Measurements from ENCODE around the gene TMEM91.
"Not testable (repeated sequence)": the region's sequence is repeated elsewhere in the genome, so short reads cannot be mapped to it uniquely, and the experiment has no call there.

TMEM91 gene

DNA sequence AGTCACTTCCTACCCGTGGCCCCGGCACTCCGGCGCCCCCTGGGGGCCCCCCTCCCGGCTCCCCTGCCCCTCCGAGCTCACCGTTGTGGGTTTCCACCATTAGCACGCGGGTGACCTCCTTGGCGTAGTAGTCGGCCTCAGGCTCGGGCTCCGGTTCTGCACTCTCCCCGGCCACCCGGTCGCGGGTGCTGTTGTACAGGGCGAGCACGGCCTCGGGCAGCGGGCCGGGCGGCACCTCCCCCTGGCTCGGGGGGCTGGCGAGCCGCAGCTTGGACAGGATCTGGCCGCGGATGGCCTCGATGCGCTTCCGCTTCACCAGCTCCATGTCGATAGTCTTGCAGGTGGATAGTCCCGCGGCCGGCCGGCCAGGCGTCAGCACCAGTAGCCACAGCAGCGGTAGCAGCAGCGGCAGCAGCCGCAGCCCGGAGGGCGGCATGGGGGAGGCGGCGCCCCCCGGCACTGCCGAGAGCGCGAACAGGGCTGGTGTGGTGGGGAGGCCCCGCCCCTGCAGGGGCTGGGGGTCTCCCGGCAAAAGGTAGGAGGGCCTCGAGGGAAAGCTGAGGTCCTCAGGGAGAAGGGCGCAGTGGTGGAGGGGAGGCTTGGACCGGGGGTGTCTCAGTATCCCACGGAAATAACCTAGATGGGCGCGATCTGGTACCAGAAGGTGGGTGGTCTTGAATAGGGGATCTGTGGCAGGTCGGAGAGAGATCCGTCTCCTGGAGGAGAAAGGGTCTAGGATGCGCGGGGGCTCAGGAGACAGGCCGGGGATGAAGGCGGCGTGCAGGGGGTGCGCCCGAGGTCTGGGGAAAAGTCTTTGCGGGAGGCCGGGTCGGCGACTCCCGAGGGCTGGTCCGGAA is 23.5 kb upstream of the TMEM91 start:
- peak; percentile 53 to 60 for DNase-seq (ENCODE audit: extremely low read depth in 1 of 2, low read depth in 1 of 2)

DNA sequence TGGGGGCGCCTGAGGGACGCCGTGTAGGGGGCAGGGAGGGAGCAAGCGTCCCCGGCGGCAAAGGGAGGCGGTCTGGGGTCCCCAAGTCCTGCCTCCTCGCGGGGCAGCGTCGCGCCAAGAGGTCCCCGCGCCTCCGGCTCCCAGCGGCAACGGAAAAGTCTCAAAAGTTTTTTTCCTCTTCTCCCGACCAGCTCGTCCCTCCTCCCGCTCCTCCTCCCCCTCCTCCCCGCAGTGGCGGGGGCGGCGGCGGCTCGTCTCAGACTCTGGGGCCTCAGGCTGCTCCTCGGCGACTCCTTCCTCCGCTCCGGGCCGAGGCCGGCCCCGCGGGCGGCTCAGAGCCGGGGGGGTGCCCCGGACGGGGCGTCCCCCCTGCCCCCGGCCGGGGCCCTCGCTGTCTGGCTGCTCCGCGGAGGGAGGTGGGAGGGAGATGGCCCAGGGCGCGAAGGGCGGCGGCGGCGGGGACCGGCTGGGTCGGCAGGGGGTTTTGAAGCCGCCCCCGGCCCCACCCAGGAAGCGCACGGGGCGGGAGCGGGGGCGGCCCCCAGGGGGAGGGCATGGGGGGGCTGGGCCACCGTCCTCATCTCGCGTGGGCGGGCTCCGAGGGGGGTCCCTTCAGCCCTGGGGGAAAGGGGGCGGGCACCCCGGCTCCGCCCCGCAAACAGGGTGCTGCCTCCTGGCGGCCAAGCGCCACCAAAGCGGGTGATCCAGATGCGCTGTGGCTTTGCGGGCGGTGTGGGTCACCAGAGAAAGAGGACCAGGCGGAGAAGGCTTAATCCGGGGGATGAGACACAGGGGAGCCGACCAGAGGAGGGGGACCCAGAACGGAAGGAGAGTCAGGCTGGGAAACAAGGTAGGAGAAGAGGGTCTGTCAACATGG is 22.6 kb upstream of the TMEM91 start, which contains the start of gene TGFB1:
TGFB1 (minus strand) TSS at position 457 of the 877 bp plus-strand sequence. CDS start 878 bp downstream, outside the sequence.
- DNase-seq (ENCODE audit: extremely low read depth in 1 of 2, low read depth in 1 of 2) = peak; percentile 84 to 86

DNA sequence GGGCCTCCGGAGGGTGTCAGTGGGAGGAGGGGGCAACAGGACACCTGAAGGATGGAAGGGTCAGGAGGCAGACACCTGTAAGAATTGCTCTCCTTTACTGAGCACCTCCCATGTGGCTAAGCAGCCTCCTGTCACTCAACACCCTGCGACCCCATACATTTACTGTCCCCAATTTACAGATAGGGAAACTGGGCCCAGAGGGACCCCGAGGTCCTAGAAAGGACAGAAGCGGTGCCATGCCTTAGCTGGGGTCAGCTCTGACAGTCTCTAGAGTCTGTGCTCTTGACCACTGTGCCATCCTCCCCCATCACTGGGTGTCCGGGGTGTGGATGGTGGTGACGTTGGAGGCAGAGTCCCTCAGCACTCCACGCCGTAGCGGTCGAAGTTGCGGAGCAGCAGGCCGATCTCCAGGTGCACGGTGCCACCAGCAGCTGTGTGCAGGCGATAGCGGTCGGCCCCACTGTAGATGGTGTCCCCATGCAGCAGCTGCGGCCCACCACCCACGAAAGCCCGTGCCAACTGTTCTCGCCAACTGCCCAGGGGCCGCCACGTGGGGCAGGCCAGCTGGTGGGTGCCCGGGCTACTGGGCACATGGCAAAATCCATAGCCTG is 21.9 kb upstream of the TMEM91 start:
- DNase-seq (ENCODE audit: extremely low read depth in 1 of 2, low read depth in 1 of 2) = no peak

DNA sequence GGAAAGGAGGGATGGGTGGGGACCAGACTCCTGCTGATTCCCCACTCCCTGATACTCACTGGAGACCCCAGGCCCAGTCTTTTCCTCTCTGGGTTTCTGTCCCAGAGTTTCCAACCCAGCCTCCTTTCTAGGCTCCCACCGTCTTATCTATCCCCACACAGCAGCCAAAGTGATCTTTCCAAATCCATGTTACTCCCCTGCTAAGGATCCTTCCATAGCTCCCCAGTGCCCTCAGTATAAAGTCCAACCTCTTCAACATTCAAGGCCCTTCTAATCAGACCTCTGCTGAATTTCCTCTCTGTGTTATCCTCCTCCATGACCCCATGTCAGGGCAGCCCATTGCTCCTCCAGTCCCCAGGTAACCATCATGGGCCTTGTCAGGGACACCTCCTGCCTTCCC is 21.3 kb upstream of the TMEM91 start:
- DNase-seq (ENCODE audit: extremely low read depth in 1 of 2, low read depth in 1 of 2) = no peak

DNA sequence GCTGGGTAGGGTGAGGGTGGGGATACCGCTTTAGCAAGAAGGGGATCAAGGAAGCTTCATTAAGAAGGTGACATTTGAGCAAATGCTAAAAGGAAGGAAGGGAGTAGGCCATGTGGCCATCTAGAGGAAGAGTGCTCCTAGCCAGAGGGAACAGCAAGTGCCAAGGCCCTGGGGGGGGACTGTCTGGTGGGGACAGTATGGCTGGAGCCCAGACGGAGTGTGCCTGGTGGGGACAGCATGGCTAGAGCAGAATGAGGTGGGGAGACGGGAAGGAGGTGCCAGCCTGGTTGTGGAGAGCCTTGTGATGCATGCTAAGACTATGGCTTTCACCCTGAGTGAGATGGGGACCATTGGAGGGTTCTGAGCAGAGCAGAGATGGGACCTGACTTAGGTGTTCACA is 20.5 kb upstream of the TMEM91 start:
- no peak for DNase-seq (ENCODE audit: extremely low read depth in 1 of 2, low read depth in 1 of 2)

DNA sequence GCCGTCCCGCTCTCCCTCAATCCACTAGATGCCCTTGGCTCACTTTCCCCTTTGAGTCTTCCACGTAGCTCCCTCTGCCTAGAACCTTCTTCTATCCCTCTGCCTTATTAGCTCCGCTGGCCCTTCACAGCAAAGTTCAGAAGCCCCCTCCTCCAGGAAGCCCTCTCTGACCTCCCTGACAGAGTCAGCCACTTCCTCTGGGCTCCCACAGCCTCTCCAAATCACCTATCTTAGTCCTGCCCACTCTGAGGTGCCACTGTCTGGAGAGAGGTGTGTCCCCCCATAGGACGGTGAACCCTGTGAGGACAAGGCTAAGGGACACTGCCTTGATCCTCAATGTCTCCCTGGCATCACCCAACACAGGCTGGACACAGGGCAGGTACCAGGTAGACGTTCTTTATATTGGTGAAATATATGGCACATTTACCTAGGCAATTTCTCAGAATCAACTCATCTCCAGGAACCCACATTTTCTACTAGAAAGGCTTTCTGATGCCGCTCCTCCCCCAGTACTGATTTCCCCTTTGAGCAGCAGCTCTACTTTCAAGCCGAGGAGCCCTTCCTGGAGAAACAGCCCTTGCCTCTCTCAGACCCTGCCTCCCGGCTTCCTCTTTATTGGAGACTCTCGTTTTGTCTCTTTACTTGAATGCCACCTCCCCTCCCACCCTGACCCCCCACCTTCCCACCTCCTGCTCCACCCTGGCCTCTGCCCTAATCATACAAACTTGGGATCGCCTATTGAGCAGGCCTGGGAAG is 19.2 kb upstream of the TMEM91 start:
- DNase-seq (ENCODE audit: extremely low read depth in 1 of 2, low read depth in 1 of 2) = no peak

DNA sequence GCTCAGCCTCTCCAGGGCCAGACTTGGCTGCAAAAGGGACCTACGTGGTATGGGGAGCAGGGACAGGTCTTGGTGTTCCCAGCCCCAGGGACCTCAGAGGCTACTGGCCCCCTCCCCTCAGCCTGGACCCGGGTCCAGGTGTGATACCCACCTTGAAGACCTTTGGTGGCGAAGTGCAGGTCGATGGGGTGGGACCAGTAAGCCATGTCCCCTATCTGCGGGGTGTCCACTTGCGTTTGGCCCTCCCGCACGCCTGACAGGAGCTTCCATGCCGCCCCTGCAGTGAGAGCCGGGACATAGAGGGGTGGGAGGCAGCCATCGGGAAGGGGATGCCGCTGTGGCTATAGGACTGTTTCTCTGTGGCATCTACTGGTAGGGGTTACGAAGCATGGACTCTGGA is 18.6 kb upstream of the TMEM91 start:
- DNase-seq (ENCODE audit: extremely low read depth in 1 of 2, low read depth in 1 of 2) = no peak

DNA sequence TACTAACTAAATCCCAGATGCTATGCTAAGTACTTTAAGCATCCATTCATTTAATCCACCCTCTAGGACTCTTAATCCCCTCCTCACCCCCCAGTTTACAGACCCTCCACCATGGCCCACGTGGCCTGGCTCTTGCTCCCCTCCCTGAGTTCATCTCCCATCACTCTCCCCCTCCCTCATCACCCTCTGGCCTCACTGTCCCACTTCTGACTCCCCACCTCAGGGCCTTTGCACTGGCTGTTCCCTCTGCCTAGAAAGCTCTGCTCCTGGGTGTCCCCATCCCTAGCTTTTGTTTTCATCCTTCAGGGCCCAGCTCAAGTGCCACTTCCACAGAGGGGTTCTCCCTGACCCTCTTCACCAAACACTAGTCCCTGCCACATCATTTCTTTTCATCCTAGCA is 16.6 kb upstream of the TMEM91 start:
- no peak for DNase-seq (ENCODE audit: extremely low read depth in 1 of 2, low read depth in 1 of 2)

DNA sequence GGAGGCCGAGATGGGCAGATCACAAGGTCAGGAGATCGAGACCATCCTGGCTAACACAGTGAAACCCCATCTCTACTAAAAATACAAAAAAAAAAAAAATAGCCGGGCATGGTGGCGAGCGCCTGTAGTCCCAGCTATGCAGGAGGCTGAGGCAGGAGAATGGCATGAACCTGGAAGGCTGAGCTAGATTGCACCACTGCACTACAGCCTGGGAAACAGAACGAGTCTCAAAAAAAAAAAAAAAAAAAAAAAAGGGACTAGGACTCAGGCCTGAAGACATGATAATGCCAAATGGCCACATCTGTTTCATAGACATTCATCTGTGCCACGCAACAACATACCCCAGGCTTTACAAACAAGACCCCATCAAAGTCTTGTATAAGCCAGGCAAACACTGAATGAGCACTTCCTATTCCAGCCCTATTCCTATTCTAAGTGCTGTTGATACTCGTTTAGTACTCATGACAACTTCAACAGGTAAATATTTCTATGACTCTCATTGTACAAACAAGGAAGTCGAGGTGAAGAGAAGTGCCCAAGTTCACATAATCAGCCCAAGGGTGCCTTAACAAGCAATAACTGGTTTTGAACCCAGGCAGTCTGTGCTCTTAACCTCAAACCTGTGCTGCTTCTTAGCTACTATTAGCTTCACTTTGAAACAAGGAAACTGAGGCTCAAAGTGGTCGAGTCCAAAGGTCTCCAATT is 14.0 kb upstream of the TMEM91 start:
- no peak for DNase-seq (ENCODE audit: extremely low read depth in 1 of 2, low read depth in 1 of 2)

DNA sequence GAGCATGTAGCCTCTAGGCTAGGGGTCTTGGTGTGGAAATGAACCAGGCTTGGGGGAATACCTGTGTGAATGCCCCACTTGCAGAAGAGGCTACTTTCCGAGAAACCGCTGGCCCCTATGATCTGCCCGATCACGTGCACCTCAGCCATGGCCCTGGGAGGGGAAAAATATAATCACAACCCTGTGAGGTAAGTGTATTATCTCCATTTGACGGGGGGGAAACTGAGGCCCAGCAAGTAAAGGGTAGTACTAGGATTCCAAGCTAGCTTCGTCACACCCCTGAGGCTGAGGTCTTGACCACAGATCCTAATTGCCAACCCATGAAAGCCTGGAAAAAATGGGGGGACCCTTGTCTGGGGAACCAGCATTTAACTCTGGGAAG is 13.0 kb upstream of the TMEM91 start:
- DNase-seq (ENCODE audit: extremely low read depth in 1 of 2, low read depth in 1 of 2) = no peak

DNA sequence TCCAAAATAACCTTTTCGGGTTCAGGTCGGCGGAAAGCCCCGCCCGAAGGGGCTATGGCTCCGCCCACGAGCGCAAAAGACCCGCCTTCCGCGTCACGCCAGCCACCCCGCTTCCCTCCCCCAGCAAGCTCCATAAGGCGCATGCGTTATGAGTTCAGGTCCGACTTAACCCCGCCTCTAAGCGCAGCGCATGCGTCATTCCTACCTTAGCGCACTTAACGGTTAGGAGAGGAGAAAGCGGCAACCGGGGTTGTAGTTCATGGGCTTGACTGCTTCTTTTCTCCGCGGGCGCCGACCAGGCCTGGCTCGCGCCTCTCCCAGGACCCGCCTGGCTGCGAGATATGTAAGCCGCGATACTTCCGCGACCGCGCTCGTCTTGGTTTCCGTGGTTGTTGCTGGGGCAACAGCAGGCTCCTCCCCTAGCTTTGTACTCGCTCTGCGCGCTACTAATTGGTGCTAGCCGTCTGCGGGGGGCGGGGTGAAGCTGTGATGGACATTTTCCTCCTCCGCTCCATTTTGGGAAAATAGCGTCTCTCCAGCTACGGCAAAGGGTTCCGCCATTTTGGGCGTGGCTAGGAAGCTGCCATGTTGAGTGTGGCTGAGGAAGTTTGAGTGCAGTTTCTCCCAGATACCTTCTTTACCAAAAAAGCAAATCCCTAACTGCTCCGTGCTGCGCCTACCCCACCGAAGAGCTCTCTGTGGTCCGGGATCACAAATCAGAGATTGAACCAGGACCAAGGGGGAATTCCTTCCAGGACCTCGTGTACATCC is 12.4 kb upstream of the TMEM91 start, which contains the start of gene B9D2:
B9D2 (minus strand) TSS at position 397 of the 771 bp plus-strand sequence. CDS start 630 bp downstream, outside the sequence.
- DNase-seq (ENCODE audit: extremely low read depth in 1 of 2, low read depth in 1 of 2) = peak; percentile 86 to 97

DNA sequence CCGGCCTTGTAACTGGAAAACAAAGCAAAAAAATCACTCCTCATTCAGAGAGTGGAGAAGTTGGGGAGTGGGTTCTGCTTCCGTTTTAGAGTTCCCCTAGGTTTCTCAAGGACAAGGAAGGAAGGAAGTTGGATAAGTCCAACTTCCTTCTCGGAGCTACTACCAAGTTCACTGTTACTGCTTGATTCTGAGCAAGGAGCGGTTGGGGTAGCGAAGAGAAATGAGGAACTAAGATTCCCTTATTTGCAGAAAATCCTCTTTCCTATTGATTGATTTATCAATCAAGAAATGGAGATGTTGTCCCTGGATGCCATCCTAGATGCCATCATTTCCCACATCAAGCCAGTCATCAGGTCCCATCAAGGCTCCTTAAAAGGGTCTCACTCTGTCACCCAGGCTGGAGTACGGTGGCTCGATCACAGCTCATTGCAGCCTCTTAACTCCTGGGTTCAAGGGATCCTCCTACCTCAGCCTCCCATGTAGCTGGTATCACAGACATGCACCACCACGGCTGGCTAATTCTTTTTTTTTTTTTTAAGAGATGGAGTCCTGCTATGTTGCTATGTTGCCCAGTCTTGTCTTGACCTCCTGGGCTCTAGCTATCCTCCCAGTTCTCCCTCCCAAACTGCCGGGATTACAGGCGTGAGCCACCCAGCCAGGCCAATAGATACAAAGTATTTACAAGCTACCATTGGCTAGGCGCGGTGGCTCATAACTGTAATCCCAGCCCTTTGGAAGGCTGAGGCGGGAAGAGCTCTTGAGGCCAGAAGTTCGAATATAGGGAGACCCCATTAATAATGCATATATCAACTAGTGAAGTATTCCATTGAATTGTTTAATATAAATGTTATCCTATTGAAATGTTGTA is 11.6 kb upstream of the TMEM91 start:
- no peak for DNase-seq (ENCODE audit: extremely low read depth in 1 of 2, low read depth in 1 of 2)

DNA sequence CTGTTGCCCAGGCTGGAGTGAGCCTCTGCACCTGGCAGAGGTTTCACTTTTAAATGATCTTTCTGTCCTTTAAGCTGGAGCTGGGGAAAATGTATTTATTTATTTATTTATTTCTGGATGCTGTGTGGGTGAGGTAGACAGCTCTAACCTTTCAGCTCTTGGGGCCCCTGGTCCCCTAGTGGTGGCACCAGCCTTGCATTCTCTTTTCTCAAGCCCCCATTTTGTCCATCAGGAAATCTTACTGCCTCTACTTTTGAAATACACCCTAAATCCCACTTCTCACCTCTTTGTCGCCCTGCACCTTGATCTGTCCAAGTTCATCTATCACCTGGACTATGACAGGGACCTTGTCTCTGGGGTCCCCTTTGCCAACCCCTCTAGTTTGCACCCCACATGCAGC is 10.2 kb upstream of the TMEM91 start:
- DNase-seq (ENCODE audit: extremely low read depth in 1 of 2, low read depth in 1 of 2) = no peak

DNA sequence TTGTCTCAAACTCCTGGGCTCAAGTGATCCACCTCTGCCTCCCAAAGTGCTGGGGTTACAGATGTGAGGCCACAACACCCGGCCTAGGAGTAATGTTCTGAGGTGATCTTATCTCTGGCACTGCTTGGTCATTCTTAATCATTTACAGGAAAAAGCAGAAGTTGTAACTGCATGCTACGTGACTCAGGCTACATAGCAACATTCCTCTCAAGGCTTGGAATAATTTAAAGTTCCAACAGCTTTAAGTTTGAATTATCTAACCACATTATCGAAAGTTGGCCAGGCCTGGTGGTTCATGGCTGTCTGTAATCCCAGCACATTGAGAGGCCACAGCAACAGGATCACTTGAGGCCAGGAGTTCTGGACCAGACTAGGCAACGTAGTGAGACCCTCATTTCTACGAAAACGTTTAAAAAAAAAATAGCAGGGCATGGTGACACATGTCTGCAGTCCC is 8.5 kb upstream of the TMEM91 start:
- no peak for DNase-seq (ENCODE audit: extremely low read depth in 1 of 2, low read depth in 1 of 2)

DNA sequence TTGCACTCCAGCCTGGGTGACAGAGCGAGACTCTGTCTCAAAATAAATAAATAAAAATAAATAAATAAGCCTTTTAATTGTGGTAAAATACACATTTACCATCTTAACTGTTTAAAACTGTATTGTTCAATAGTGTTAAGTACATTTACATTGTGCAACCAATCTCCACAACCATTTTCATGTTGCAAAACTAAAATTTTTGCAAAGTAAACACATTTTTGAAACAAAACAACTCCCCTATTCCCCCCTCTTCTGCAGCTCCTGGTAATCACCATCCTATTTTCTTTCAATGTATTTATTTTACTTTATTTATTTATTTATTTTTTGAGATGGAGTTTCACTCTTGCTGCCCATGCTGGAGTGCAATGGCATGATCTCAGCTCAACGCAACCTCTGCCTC is 6.6 kb upstream of the TMEM91 start:
- DNase-seq (ENCODE audit: extremely low read depth in 1 of 2, low read depth in 1 of 2) = no peak

DNA sequence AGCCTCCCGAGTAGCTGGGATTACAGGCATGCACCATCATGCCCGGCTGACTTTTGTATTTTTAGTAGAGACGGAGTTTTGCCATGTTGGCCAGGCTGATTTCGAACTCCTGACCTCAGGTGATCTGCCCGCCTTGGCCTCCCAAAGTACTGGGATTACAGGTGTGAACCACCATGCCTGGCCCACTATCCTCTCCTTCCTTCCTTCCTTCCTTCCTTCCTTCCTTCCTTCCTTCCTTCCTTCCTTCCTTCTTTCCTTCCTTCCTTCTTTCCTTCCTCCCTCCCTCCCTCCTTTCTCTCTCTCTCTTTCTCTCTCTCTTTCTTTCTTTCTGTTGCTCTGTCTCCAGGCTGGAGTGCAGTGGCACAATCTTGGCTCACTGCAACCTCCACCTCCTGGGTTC is 5.2 kb upstream of the TMEM91 start:
- not testable (repeated sequence) for DNase-seq (ENCODE audit: extremely low read depth in 1 of 2, low read depth in 1 of 2)

DNA sequence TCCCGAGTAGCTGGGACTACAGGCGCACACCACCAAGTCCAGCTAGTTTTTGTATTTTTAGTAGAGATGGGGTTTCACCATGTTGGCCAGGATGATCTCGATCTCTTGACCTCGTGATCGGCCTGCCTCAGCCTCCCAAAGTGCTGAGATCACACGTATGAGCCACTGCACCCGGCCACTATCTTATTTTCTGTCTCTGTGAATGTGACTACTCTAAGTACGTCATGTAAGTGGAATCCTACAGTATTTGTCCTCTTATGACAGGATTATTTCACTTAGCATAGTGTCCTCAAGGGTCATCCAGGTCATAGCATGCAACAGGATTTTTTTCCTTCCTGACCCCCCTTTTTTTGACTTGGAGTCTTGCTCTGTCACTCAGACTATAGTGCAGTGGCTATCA is 4.8 kb upstream of the TMEM91 start:
- no peak for DNase-seq (ENCODE audit: extremely low read depth in 1 of 2, low read depth in 1 of 2)

DNA sequence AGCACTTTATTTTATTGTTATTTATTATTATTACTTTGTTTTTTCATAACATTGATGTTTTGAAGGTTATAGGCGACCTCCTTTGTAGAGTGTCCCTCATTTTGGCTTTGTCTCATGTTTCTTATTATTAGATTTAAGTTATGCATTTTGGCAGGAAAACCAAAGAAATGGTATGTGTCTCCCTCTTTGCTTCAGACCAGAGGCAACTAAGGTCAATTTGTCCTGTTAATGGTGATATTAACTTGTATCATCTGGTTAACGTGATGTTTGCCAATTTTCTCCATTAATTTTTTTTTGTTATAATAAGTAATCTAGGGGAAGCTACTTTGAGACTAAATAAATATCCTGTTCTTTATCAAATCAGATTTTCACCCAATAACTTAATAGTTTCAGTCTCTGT is 3.8 kb upstream of the TMEM91 start:
- DNase-seq (ENCODE audit: extremely low read depth in 1 of 2, low read depth in 1 of 2) = no peak

All from stimulated activated CD8-positive, alpha-beta memory T cell treated with anti-CD3 and anti-CD28 coated beads, Interleukin-7, amount 100 ng/mL, for 48 hours (primary cell).